HG02870 (cell line): Measurements from ENCODE around the gene ADCY10.
"Not testable (repeated sequence)": the region's sequence is repeated elsewhere in the genome, so short reads cannot be mapped to it uniquely, and the experiment has no call there.

Experiments
- ATAC-seq: cut with Tn5 transposase; IDR thresholded peaks from one replicate; pipeline ENCODE4 v1.9.1; 2021; ENCODE audit warnings: mild to moderate bottlenecking, moderate library complexity; ENCODE audit not compliant: unreplicated experiment

ADCY10 gene

DNA sequence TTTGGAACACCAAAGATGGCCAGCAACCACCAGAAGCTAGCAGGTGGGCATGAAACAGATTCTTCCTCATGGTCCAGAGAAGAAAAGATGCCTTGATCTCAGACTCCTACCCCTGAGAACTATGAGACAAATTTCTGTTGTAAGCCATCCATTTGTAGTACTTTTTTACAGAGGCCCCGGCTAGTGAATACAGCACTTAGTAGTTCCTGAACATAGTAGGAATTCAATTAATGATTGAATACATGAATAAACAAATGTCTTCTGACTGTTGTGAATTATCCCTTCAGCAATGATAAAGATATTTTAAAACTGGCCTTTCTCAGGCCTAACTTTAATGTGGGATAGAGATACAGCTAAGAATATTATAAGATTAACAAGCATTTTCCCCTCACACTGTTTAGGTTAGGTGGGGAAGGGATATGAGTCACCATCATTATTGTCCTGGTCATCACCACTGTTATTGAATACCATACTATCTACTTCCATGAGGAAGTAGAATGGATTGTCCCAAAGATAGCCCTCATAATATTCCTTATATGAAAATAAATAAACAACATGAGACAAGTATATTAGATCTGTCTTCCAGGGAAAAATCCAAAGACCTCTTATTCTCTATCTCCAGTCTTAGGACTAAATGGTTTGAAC lies 51.4 kb downstream of the ADCY10 start:
- ATAC-seq, result no peak

DNA sequence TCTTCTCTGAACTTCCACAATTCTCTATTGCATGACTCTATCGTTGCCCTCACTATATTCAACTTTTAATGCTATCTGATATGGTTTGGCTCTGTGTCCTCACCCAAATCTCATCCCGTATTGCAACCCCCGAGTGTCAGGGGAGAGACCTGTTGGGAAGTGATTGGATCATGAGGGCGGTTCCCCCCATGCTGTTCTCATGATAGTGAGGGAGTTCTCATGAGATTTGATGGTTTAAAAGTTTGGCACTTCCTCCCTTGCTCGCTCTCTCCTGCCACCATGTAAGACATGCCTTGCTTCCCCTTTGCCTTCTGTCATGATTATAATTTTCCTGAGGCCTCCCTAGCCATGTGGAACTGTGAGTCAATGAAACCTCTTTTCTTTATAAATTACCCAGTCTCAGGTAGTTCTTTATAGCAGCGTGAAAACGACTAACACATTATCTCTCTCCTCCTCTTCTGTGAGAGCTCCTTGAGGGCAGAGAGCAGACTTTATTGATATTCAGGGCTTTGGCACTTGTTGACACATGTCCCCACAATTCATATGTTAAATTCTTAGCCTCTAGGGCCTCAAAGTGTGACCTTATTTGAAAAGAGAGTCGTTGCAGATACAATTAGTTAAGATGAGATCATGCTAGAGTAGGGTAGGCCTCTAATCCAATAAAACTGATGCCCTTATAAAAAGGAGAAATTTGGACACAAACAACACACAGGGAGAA lies 52.1 kb downstream of the ADCY10 start:
- no peak for ATAC-seq

DNA sequence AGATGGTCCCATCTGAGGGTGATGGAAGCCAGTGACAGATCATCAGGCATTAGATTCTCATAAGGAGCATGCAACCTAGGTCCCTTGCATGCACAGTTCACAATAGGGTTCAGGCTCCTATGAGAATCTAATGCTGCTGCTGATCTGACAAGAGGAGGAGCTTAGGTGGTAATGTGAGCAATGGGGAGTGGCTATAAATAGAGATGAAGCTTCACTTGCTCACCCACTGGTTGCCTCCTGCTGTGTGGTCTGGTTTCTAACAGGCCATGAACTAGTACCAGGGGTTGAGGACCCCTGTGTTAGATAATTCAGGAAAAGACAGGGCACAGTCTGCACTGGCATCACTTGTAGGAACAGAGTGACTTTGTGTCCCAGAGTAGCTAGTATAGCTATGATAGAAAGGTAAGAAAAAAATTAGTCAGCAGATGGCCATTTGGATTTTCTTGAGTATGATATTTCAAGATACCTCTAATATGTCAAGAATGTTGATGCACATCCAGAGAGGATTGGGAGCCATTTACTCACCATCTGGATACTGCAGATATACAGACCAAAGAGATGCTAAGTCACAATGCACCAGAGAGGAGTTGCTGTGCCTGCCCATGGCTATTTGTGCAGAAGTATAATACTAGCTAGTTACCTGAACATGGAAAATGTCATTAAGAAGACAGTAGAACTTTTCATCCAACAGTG lies 53.6 kb downstream of the ADCY10 start:
- no peak for ATAC-seq

DNA sequence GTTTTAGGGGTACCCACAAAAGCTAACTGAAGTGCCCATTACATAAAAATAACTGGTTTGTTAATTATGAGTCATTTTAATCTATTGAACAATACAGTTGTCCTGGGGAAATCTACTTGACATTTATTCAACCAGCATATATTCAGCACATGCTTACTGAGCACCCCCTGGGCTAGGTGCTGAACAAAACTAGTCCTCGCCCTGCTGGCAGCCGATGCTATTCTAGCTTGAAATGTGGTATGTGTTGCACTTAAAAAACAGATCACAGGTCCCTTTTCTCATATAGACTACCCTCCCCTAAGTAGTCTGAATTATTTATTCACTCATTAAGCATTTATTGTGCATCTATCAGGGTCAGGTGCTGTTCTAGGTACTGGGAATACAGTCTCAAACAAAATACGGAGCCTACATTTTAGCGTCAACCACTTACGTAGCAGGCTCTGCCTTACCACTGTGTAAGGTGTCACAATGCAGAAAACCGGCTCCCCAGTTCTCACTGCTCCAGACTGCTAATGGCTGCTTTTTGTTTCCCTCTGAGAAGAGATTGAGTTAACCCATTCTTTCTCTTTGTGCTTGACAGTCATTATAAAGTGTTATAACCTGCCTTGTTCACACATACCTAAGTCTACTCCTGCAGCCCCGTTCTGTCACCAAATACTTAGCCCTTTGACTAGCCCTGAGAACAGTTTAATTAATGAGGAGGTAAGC lies 57.1 kb downstream of the ADCY10 start:
- no peak for ATAC-seq

DNA sequence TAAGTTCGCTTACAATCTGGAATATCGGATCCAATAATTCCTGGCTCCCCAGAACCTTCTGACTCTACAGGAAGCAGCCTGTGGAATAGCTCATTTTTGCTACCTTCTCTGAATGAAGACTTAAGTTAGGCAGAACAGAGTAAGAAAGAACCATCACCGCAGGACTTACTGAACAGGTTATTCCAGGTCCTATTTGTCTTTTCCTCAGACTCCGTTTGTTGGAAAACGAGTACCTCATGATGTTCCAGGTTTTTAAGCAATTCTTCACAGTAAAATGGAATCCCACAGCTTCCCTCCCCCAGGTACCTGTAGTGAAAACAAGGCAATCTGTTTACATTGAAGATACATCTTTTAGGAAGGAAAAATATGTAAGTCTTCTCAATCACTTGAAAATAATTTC lies 59.8 kb downstream of the ADCY10 start:
- ATAC-seq, result no peak

DNA sequence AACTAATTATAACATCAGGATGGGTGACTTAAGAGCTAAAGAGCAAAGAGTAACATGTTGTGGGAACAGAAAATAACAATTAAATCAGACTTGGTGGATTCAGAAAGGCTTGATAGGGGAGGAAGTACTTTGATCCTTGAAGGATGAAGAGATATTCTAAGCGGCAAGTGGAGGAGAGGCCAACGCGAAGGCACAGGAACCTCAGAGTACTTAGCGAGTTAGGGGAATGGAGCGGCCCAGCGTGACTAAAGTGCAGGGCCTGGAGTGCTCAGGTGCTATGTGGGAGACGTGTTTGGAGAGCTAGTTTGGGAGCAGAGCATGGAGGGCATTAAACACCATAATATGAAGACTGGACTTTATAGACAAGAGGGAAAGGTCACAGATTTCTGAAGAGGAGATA lies 64.3 kb downstream of the ADCY10 start:
- ATAC-seq, result no peak

DNA sequence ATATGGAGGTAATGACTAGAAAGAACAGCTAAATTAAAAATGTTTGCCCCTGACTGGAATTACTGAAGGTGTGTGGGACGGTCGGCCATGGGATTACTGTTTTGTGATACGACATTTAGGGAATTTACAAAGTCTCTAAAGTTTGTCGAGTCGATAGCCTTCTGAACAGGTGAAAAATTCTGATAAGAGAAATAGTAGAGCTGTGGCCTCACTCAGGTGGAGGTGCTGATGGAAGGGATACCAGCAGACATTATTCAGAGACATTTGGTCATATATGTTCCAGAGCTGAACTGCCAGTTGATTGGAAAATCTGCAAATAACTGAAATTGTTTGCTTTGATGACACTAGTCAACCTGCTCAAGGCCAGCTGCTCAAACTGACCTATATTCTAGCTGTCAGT lies 71.1 kb downstream of the ADCY10 start:
- ATAC-seq, result no peak

DNA sequence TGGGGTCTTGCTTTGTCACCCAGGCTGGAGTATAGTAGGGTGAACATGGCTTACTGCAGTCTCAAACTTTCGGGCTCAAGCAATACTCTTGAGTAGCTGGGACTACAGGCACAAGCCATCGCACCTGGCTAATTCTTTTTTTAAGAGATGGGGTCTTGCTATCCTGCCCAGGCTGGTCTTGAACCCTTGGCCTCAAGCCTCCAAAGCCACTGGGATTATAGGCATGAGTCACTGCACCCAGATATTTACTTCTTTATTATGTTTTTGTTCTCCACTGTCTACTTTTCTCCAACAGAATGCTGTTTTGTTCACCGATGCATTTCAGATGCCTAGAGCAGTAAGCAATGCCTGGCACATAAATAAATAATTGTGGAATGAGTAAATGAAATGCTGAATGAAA lies 72.4 kb downstream of the ADCY10 start:
- no peak for ATAC-seq

DNA sequence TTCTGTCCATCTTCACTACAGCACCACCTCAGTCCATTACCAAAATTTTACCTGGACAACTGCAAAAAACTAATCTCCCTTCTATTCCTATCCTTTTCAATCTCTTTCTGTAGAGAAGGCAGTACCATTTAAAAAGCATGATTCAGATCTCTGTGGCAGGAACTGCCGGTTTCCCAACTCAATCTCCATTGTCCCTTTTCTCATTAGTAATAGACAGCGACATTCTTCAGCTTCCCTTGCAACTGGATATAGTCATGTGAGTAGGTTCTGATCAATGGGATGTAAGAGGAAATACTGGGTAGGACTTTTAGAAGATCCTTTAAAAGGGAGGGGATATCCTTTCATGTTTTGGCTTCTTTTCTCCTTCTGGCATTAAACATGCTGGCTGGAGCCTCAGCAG lies 74.9 kb downstream of the ADCY10 start:
- no peak for ATAC-seq

DNA sequence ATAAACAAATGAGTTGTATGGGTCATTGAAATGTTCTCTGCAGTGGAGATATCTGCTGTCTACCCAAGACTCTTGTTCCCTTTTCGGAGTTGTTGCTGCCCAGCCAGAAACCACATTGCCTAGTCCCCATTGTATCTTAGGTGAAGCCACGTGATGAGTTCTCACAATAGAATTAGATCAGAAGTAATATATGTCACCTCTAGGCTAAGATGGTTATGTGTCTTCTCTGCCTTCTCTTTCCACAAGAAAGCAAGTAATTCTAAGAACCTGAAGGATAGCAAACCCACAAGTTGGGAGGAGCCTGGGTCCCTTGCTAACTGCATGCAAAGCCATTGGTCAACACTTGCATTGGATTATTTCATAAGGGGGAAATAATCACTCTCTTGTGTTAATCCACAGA lies 76.6 kb downstream of the ADCY10 start:
- ATAC-seq, result no peak

DNA sequence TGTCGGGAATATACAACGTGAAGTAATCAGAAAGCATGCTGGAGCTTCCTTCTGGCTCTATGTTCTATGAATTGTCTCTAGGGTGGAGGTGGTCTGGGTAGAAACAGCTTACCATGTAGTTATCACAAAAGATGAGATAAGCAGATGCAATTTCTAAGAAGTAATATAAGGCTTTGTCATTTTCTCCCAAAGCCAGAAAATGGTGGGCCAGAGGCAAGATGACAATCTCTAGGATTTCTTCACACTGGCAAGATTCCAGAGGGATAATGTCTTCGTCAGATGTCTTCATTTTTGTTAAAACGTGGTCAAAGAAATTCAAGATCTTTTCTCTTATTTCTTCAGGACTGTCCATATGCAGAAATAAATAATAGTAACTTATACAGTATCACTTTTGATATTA lies 77.7 kb downstream of the ADCY10 start:
- no peak for ATAC-seq

DNA sequence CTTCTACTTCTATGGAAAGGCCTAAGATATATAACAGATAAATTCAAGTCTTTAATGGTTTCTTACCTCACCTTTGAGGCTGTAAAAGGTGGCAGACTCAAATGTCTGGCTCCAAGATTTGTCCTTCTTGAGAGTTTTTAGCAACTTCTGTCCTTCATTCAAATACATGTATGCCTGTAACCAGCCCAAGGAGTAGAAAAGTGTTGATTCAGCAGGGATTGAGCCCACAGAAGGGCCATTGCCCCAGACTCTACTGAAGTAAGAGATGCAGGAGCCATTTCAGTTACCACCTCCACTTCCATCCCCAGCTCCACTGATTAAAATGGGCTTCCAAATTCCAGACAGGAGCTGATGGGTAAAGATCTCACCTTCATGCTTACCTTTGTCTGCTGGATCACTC lies 80.0 kb downstream of the ADCY10 start:
- no peak for ATAC-seq

DNA sequence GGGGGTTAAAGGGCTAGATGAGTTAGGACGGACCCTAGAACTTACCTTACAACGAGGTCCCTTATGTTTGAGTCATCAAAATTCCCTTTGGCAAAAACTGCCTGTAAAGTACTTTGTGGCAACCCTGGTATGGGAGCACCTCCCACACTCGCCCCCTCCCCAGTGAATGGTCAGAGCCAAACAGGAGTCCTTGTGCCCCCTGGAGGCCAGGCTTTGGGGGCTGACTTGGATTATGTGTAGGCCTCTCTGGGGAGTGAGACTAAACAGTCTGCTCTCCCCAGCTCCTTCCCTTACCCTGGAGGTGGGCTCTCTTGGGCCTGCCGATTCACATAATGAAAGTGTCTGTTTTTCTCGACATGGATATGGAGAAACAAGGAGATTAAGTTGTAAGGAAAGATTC lies 81.2 kb downstream of the ADCY10 start:
- no peak for ATAC-seq

DNA sequence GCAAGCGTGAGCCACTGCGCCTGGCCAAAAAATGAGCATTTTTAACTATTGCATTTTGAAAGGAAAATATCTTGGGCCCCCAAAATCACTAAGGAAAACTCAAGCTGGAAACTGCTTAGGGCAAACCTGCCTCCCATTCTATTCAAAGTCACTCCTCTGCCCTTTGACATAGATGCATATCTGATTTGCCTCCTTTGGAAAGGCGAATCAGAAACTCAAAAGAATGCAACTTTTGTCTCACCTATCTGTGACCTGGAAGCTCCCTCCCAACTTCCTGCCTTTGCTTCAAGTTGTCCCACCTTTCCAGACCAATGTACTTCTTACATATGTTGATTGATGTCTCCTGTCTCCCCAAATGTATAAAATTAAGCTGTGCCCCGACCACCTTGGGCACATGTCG lies 83.3 kb downstream of the ADCY10 start:
- ATAC-seq, result not testable (repeated sequence)

DNA sequence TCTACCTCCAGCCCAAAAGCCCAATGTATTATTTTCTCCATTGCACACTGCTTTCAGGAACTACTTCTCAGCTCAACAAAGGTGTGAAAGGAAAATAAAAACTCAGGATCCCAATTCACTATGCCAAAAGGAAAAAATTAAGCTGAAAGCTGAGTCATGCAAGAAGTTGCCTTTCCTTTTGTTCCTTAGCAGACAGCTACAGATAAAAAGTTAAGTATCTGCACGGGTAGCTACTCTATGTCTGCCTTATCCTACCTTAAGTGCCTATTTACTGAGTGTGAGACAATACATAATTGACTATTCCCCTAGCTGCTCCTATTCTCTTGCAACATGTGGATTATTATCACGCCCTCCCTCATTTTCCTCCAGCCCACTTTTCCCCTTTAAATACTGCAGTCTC lies 84.1 kb downstream of the ADCY10 start:
- no peak for ATAC-seq

DNA sequence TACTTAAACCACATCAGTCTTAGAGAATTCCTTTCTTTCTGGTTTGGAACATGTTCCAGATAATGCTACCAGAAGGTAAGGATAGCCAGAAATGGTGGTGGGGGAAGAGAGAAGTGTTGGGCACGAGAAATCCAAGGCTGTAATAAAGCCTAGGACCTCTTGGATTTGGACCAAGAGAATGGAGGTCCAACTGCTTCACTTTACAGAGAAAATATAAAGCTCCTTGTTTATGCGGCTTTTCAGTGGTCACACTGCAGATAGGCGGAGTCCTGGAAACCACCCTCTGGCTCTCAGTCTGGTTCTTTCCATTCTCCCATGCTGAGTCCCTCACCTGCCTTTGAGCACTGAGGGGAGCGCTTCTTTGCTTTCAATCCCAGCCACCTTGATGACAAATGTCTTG lies 87.8 kb downstream of the ADCY10 start:
- no peak for ATAC-seq

DNA sequence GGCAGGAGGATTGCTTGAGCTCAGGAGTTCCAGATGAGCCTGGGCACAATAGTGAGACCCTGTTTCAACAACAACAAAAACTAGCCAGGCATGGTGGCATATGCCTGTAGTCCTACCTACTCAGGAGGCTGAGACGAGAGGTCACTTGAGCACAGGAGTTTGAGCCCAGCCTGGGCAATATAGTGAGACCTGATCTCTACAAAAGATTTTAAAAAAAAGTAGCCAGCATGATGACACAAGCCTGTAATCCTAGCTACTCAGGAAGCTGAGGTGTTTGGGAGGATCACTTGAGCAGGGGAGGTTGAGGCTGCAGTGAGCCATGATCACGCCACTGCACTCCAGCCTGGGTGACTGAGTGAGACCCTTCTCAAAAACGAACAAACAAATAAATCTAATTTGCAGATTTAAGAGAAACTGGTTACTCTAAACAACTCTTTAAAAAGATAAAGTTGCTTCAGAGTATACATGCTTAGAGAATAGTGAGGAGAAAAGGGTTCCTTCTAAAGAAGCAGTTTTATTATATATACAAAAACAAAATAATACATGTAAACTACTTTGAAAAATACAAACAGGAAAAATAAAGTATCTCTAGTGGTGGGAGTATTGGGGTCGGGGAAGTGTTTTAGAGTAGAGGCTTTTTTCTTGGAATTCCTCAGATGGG lies 88.4 kb downstream of the ADCY10 start:
- ATAC-seq, result no peak

DNA sequence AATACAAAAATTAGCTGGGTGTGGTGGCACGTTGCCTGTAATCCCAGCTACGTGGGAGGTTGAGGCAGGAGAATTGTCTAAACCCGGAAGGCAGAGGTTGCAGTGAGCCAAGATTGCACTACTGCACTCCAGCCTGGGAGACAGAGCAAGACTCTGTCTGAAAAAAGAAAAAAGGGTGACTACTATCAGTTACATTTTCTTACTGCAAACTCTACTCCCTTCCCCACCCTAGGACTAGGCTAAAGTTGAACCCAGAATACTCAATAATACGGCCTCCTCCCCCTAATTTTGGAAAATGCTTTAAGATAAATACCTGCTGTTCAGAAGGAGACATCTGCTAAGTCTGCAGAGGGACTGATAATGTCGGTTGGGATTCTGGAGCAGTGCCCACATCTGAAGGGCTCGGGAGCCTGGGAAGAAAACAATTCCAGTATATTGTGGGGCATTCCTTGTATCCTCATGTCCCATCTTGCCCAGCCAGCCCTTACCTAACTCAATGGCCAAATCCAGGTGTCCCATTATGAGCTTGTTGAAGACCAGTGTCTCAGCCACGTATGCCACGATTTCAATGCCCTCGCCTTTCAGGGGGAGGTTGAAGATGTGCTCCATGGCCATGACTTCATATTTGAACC lies 89.7 kb downstream of the ADCY10 start:
- no peak for ATAC-seq

DNA sequence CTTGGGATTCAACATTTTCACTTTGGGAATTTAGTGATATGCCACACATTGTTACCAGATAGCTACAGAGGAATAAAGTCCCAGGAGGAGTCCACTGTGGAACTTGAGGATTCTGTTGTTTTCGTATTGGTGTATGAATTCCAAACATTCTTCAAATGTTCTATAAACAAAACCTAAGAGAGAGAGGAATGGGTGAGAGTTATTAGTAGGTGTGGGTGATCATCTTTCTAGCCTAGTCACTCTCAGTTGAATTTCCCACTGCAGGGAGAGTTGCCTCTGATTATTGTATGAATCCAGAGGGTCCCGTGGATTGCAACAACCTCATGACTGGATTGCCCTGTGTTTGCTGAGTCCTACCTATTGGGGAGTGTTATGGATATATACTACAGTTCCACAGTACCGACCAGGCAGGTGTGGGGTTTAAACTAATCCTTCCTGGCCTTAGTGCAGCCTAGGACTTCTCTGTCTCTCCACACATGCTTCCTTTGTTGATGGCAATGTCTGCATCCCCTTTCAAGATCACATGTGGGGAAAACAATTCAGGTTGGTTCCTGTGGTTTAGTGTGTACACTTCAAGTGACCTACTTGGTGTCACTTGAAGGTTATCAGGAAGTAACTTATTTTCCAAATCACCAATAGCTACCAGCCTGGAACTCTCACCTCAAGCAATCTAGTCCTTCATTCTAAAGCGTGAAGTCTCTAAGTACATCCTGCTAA lies 91.8 kb downstream of the ADCY10 start:
- no peak for ATAC-seq

DNA sequence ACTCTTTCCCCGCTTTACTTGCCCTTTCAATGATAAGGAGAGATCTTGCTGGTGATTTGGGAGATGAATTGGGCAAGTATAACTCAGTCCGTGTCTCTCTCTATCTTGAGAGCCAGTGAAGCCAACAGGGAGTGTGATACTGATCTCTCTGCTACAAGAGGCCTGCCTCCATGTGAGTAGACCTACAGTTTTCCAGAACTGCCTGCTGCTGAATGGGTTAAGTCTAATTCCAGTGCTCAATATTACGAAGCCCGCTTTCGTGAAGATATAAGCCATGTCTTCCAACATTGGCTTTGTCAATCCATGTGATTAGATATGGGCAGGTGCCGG lies 92.6 kb downstream of the ADCY10 start:
- no peak for ATAC-seq
